HG03565 (cell line): ENCODE data around the gene CSNK1G1.
A peak's percentile ranks its signal among the peaks of the same experiment; 100 is the strongest.

Source experiments
- ATAC-seq: cut with Tn5 transposase; IDR thresholded peaks from one replicate; pipeline ENCODE4 v1.9.1; 2021; ENCODE audit warnings: mild to moderate bottlenecking, moderate library complexity; ENCODE audit not compliant: unreplicated experiment

The CSNK1G1 gene

GRCh38 chr15:64205202-64205601 lies 150.8 kb downstream of the CSNK1G1 start:
- ATAC-seq, result no peak

GRCh38 chr15:64197425-64197824 lies 158.5 kb downstream of the CSNK1G1 start:
- ATAC-seq, result no peak

- no peak for ATAC-seq
Observed at GRCh38 chr15:64193971-64194370, 162.0 kb downstream of the CSNK1G1 start.

- ATAC-seq, result no peak
Observed at GRCh38 chr15:64191971-64192830, 163.8 kb downstream of the CSNK1G1 start.

GRCh38 chr15:64187396-64188191 lies 168.4 kb downstream of the CSNK1G1 start:
- ATAC-seq, result no peak

- no peak for ATAC-seq
Observed at GRCh38 chr15:64185146-64185911, 170.6 kb downstream of the CSNK1G1 start.

GRCh38 chr15:64182859-64183370 lies 173.1 kb downstream of the CSNK1G1 start:
- no peak for ATAC-seq

GRCh38 chr15:64180235-64180824 lies 175.6 kb downstream of the CSNK1G1 start:
- ATAC-seq, result peak; percentile 59

GRCh38 chr15:64166102-64166890 lies 189.7 kb downstream of the CSNK1G1 start:
- ATAC-seq, result no peak

GRCh38 chr15:64164436-64164835 lies 191.5 kb downstream of the CSNK1G1 start:
- ATAC-seq, result no peak

GRCh38 chr15:64163659-64164362 lies 192.2 kb downstream of the CSNK1G1 start:
- peak; percentile 3 for ATAC-seq

- ATAC-seq, result peak; percentile 83
Observed at GRCh38 chr15:64162869-64163658, 192.9 kb downstream of the CSNK1G1 start, which contains the start of gene PPIB. PPIB (minus strand) TSS chr15:64163022; CDS start chr15:64162986, 36 bp downstream.

- no peak for ATAC-seq
Observed at GRCh38 chr15:64162478-64162868, 193.5 kb downstream of the CSNK1G1 start.

GRCh38 chr15:64161688-64162477 lies 194.1 kb downstream of the CSNK1G1 start:
- ATAC-seq, result no peak

GRCh38 chr15:64158363-64159134 lies 197.4 kb downstream of the CSNK1G1 start:
- ATAC-seq, result no peak

- no peak for ATAC-seq
Observed at GRCh38 chr15:64157599-64158125, 198.3 kb downstream of the CSNK1G1 start.
